Ascending aorta (tissue), 2 donors: Measurements from ENCODE around the gene METTL25. TPM values are rescaled to one million over a fixed set of nuclear protein-coding genes. Genes with fewer than 3 reads are reported as not detected.

Experiments used
- DNase-seq, 2 donors: peaks; one replicate each; pipeline ENCODE4 v3.0.0-alpha.2; 2019; ENCODE audit warnings: low spot score in 2 of 2
- H3K27ac ChIP-seq, 2 donors: fragments of 200-600 bp; sonication (generic); one replicate each; pipeline ENCODE4 v1.5.1; 2016 to 2017; ENCODE audit warnings: mild to moderate bottlenecking in 1 of 2
- H3K27me3 ChIP-seq: fragments of 200-600 bp; sonication (generic); one replicate; pipeline ENCODE4 v1.5.1; 2017
- H3K36me3 ChIP-seq, 2 donors: fragments of 200-600 bp; sonication (generic); one replicate each; pipeline ENCODE4 v1.5.1; 2016
- H3K4me1 ChIP-seq, 2 donors: fragments of 200-600 bp; sonication (generic); one replicate each; pipeline ENCODE4 v1.5.1; 2016 to 2017; ENCODE audit warnings: mild to moderate bottlenecking in 1 of 2
- H3K4me3 ChIP-seq, 2 donors: fragments of 200-600 bp; sonication (generic); one replicate each; pipeline ENCODE4 v1.5.1; 2016 to 2017; ENCODE audit warnings: mild to moderate bottlenecking in 1 of 2
- H3K9me3 ChIP-seq, 2 donors: fragments of 200-600 bp; sonication (generic); one replicate each; pipeline ENCODE4 v1.5.1; 2016
- CTCF ChIP-seq, 3 experiments: fragments of 200-600 bp in 2 of 3; fragments of 450-650 bp in 1 of 3; sonication (generic) in 2 of 3; IDR thresholded peaks; one replicate each; pipeline ENCODE4 v1.5.1; 2016 to 2019; ENCODE audit warnings: antibody characterized with exemption in 3 of 3, mild to moderate bottlenecking in 1 of 3, moderate library complexity in 1 of 3
- intact Hi-C: fragments of 100-400 bp; cut with DNase I; formaldehyde crosslinking; loops from one replicate; pipeline ENCODE4 v1.15.1; 2023
- total RNA-seq: library from RNA; depleted of rRNA; stranded (reverse); fragments of >200 nt; gene quantifications from one replicate; pipeline ENCODE4 v1.1.0, GENCODE V29; 2016

Gene METTL25
- total RNA-seq: 2.2 TPM

- peak; percentile 89 to 98 (median 98) for TF ChIP-seq CTCF (IDR thresholded peaks at IDR 0.05)
- H3K27me3 ChIP-seq: no peaks in the 10 kb centered on the region
- peaks cover 11 to 24% of the 10 kb centered on the region in 2 donors for H3K36me3 ChIP-seq
- H3K9me3 ChIP-seq: no peaks in the 10 kb centered on the region
- intact Hi-C loops: loop anchor here (2.0 to 10.0 kb wide), 3 partner anchors 328 to 1281 kb away; partner anchors contain the start of genes ACSS3 and TMTC2
- peaks cover 0 to 23% of the 10 kb centered on the region in 2 donors for H3K4me1 ChIP-seq
- H3K27ac ChIP-seq: peak within 1 kb of the TSS; percentile 95
- peak; percentile 90 to 98 for DNase-seq
- peak within 1 kb of the TSS; percentile 70 to 89 for H3K4me3 ChIP-seq
Measured at GRCh38 chr12:82358200-82359114, at the start of gene METTL25, which contains the start of gene CCDC59. METTL25 (plus strand) TSS chr12:82358529; CDS start chr12:82358566, 37 bp downstream. CCDC59 (minus strand) TSS chr12:82358387; CDS start chr12:82358376, 11 bp downstream.

- no peak for TF ChIP-seq CTCF (IDR thresholded peaks at IDR 0.05)
- intact Hi-C loops: no loop called here
- Histone ChIP-seq H3K36me3 (no peaks in the 10 kb centered on the region), H3K4me1 (no peaks in the 10 kb centered on the region), H3K27me3 (no peaks in the 10 kb centered on the region), H3K27ac (no peak overlapping the region), H3K9me3 (peaks cover 0 to 4% of the 10 kb centered on the region in 2 donors), H3K4me3 (no peak overlapping the region)
- DNase-seq: no peak
Measured at GRCh38 chr12:82314406-82314892, 43.9 kb upstream of the METTL25 start.

GRCh38 chr12:82319276-82319675 lies 39.1 kb upstream of the METTL25 start:
- Histone ChIP-seq H3K27me3 (no peaks in the 10 kb centered on the region), H3K9me3 (no peaks in the 10 kb centered on the region), H3K4me3 (no peak overlapping the region), H3K36me3 (no peaks in the 10 kb centered on the region), H3K27ac (no peak overlapping the region), H3K4me1 (no peaks in the 10 kb centered on the region)
- TF ChIP-seq CTCF (IDR thresholded peaks at IDR 0.05): no peak
- intact Hi-C loops: no loop called here
- DNase-seq: no peak

GRCh38 chr12:82325540-82326336 lies 32.6 kb upstream of the METTL25 start:
- no peak overlapping the region for H3K4me3 ChIP-seq
- no peak overlapping the region for H3K27ac ChIP-seq
- TF ChIP-seq CTCF (IDR thresholded peaks at IDR 0.05): no peak
- no peak for DNase-seq
- intact Hi-C loops: loop anchor here (5.0 kb wide), 1 partner anchor 678 kb away; no protein-coding TSS in a partner anchor
- no peaks in the 10 kb centered on the region for H3K27me3 ChIP-seq
- peaks cover 0 to 2% of the 10 kb centered on the region in 2 donors for H3K4me1 ChIP-seq
- H3K9me3 ChIP-seq: no peaks in the 10 kb centered on the region
- no peaks in the 10 kb centered on the region for H3K36me3 ChIP-seq

- no peak for DNase-seq
- Histone ChIP-seq H3K4me3 (no peak overlapping the region), H3K4me1 (peaks cover 0 to 2% of the 10 kb centered on the region in 2 donors), H3K36me3 (no peaks in the 10 kb centered on the region), H3K27me3 (no peaks in the 10 kb centered on the region), H3K9me3 (no peaks in the 10 kb centered on the region), H3K27ac (no peak overlapping the region)
- TF ChIP-seq CTCF (IDR thresholded peaks at IDR 0.05): peak in 2 of 3 experiments; percentile 36 to 44
- intact Hi-C loops: loop anchor here (5.0 kb wide), 1 partner anchor 680 kb away; no protein-coding TSS in a partner anchor
Measured at GRCh38 chr12:82326905-82327503, 31.3 kb upstream of the METTL25 start.
